ENCODE data around the gene SGSM2. TPM values are rescaled to one million over a fixed set of nuclear protein-coding genes. Genes with fewer than 3 reads are reported as not detected.

Gene SGSM2
- polyA plus RNA-seq, 3 donors, result 3.0 to 130 (median 3.5) TPM

DNA sequence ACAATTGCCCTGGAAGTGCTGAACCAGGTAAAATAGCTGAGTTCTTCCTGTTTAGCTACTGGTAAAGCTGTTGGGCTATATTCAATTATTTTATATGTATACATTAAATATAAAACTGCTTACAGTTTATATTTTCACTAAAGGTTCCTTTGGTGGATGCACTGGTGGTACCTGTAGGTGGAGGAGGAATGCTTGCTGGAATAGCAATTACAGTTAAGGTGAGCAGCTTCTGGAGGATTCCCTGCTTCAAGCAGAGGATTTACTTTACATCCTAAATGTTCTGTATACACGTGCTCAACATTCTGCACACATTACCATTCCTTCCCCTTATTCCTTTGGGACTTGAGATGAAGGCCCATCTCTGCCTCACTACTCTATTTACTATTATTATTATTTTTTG is 15.9 kb upstream of the SGSM2 start:
- DNase-seq, result no peak
- intact Hi-C loops (cut with micrococcal nuclease), result no loop called here
- Histone ChIP-seq H4K20me1 (ENCODE audit: insufficient read depth, low read length) (no peaks in the 10 kb centered on the region), H3K79me2 (ENCODE audit: insufficient read depth, low read length) (no peaks in the 10 kb centered on the region), H3K9ac (ENCODE audit: insufficient read depth, low read length, poor library complexity, severe bottlenecking) (no peak overlapping the region), H3K9me3 (replicated peaks in 1 of 2; ENCODE audit: control insufficient read depth in 1 of 2, insufficient read depth in 1 of 2, low read length in 2 of 2) (no peaks in the 10 kb centered on the region), H3K4me1 (ENCODE audit: control insufficient read depth in 1 of 2, insufficient read depth in 2 of 2, low read length in 2 of 2) (no peaks in the 10 kb centered on the region), H3K27ac (ENCODE audit: low read depth in 1 of 2, low read length in 2 of 2) (no peak overlapping the region), H3K27me3 (ENCODE audit: control insufficient read depth in 2 of 2, insufficient read depth in 2 of 2, low read length in 2 of 2) (no peaks in the 10 kb centered on the region), H3K4me3 (replicated peaks in 1 of 3; ENCODE audit: low read depth in 2 of 3, low read length in 3 of 3) (no peak overlapping the region), H2AFZ (ENCODE audit: insufficient read depth, low read depth, low read length, poor library complexity, severe bottlenecking) (no peak overlapping the region), H3K4me2 (replicated peaks; ENCODE audit: extremely low read depth, low read length, poor library complexity, severe bottlenecking) (no peak overlapping the region), H3K36me3 (replicated peaks in 1 of 2; ENCODE audit: control insufficient read depth in 1 of 2, insufficient read depth in 2 of 2, low read length in 2 of 2) (peaks cover 41 to 56% of the 10 kb centered on the region in 2 donors)
- Mint-ChIP-seq H3K4me1 (peaks cover 8% of the 10 kb centered on the region), H3K4me3 (no peak overlapping the region), H3K27me3 (ENCODE audit: low read depth in 3 of 3) (no peaks in the 10 kb centered on the region), H3K27ac (no peak overlapping the region), H3K9me3 (no peaks in the 10 kb centered on the region), H3K36me3 (peaks cover 44 to 61% of the 10 kb centered on the region in 2 donors)
- TF ChIP-seq, protein P1, sequence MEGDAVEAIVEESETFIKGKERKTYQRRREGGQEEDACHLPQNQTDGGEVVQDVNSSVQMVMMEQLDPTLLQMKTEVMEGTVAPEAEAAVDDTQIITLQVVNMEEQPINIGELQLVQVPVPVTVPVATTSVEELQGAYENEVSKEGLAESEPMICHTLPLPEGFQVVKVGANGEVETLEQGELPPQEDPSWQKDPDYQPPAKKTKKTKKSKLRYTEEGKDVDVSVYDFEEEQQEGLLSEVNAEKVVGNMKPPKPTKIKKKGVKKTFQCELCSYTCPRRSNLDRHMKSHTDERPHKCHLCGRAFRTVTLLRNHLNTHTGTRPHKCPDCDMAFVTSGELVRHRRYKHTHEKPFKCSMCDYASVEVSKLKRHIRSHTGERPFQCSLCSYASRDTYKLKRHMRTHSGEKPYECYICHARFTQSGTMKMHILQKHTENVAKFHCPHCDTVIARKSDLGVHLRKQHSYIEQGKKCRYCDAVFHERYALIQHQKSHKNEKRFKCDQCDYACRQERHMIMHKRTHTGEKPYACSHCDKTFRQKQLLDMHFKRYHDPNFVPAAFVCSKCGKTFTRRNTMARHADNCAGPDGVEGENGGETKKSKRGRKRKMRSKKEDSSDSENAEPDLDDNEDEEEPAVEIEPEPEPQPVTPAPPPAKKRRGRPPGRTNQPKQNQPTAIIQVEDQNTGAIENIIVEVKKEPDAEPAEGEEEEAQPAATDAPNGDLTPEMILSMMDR (IDR thresholded peaks at IDR 0.05), result no peak
- no CpG with 5 or more reads among the region's 1 CpG for WGBS (ENCODE audit: insufficient coverage)

DNA sequence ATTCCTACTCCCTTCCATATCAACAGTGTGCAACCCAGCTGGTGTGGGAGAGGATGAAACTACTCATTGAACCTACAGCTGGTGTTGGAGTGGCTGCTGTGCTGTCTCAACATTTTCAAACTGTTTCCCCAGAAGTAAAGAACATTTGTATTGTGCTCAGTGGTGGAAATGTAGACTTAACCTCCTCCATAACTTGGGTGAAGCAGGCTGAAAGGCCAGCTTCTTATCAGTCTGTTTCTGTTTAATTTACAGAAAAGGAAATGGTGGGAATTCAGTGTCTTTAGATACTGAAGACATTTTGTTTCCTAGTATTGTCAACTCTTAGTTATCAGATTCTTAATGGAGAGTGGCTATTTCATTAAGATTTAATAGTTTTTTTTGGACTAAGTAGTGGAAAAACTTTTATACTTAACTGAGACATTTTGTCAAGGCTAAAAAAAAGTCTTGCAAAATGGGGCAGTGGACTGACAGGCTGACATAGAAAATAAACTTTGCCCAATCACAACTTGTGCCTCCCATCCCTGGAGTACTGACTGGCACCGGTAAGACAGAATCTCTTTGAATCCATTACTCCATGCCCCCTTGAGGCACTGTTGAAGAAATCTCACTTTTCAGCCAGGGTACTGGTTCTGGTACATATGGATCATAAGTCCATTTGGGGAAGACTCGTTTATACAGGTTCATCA is 13.5 kb upstream of the SGSM2 start:
- Mint-ChIP-seq H3K9me3 (no peaks in the 10 kb centered on the region), H3K4me3 (no peak overlapping the region), H3K27me3 (ENCODE audit: low read depth in 3 of 3) (no peaks in the 10 kb centered on the region), H3K36me3 (peaks cover 49 to 61% of the 10 kb centered on the region in 2 donors), H3K27ac (no peak overlapping the region), H3K4me1 (peaks cover 7% of the 10 kb centered on the region)
- Histone ChIP-seq H3K27ac (ENCODE audit: low read depth in 1 of 2, low read length in 2 of 2) (no peak overlapping the region), H3K9ac (ENCODE audit: insufficient read depth, low read length, poor library complexity, severe bottlenecking) (no peak overlapping the region), H3K9me3 (replicated peaks in 1 of 2; ENCODE audit: control insufficient read depth in 1 of 2, insufficient read depth in 1 of 2, low read length in 2 of 2) (no peaks in the 10 kb centered on the region), H2AFZ (ENCODE audit: insufficient read depth, low read depth, low read length, poor library complexity, severe bottlenecking) (no peak overlapping the region), H3K4me2 (replicated peaks; ENCODE audit: extremely low read depth, low read length, poor library complexity, severe bottlenecking) (no peak overlapping the region), H3K36me3 (replicated peaks in 1 of 2; ENCODE audit: control insufficient read depth in 1 of 2, insufficient read depth in 2 of 2, low read length in 2 of 2) (peaks cover 57 to 79% of the 10 kb centered on the region in 2 donors), H3K4me1 (ENCODE audit: control insufficient read depth in 1 of 2, insufficient read depth in 2 of 2, low read length in 2 of 2) (no peaks in the 10 kb centered on the region), H3K79me2 (ENCODE audit: insufficient read depth, low read length) (no peaks in the 10 kb centered on the region), H4K20me1 (ENCODE audit: insufficient read depth, low read length) (no peaks in the 10 kb centered on the region), H3K4me3 (replicated peaks in 1 of 3; ENCODE audit: low read depth in 2 of 3, low read length in 3 of 3) (no peak overlapping the region), H3K27me3 (ENCODE audit: control insufficient read depth in 2 of 2, insufficient read depth in 2 of 2, low read length in 2 of 2) (no peaks in the 10 kb centered on the region)
- 100% methylated on average over 2 of the region's 2 CpGs for WGBS (ENCODE audit: insufficient coverage)
- intact Hi-C loops (cut with micrococcal nuclease), result no loop called here
- TF ChIP-seq, protein P1 (IDR thresholded peaks at IDR 0.05), result no peak
- DNase-seq, result no peak

All from CD14-positive monocyte (primary cell).